GM08714 (cell line): ENCODE measurements around the gene BCL2.

ENCODE experiments used
- H3K4me3 ChIP-seq: fragments of 200-500 bp; sonication (Bioruptor generic); 2 replicates; pipeline ENCODE4 v1.5.1; 2014; ENCODE audit warnings: mild to moderate bottlenecking, low read length, inconsistent platforms
- ZNF274 ChIP-seq: IDR thresholded peaks from 2 replicates; pipeline ENCODE4 v1.6.1; 2012; ENCODE audit warnings: mild to moderate bottlenecking, low read depth, low read length

Gene BCL2

GRCh38 chr18:63253428-63254372, 65.9 kb downstream of the BCL2 start:
- H3K4me3 ChIP-seq: no peak overlapping the region; the same call in 1 of the 2 replicates
- no peak for TF ChIP-seq ZNF274

- TF ChIP-seq ZNF274: no peak
Measured at GRCh38 chr18:63253014-63253413, 66.6 kb downstream of the BCL2 start.

GRCh38 chr18:63249771-63250170, 69.8 kb downstream of the BCL2 start:
- no peak for TF ChIP-seq ZNF274
- H3K4me3 ChIP-seq: no peak overlapping the region

More at GRCh38 chr18:63253014-63253413, 66.6 kb downstream of the BCL2 start:
- no peak overlapping the region for H3K4me3 ChIP-seq

GRCh38 chr18:63247926-63248325, 71.6 kb downstream of the BCL2 start:
- no peak overlapping the region for H3K4me3 ChIP-seq
- TF ChIP-seq ZNF274: no peak

- TF ChIP-seq ZNF274: no peak
- H3K4me3 ChIP-seq: no peak overlapping the region
Measured at GRCh38 chr18:63247506-63247905, 72.1 kb downstream of the BCL2 start.

- H3K4me3 ChIP-seq: no peak overlapping the region
- no peak for TF ChIP-seq ZNF274
Measured at GRCh38 chr18:63245600-63245999, 74.0 kb downstream of the BCL2 start.

- no peak overlapping the region for H3K4me3 ChIP-seq
- no peak for TF ChIP-seq ZNF274
Measured at GRCh38 chr18:63244607-63245006, 75.0 kb downstream of the BCL2 start.

GRCh38 chr18:63241760-63242159, 77.8 kb downstream of the BCL2 start:
- TF ChIP-seq ZNF274: no peak
- H3K4me3 ChIP-seq: no peak overlapping the region

- TF ChIP-seq ZNF274: no peak
Measured at GRCh38 chr18:63241317-63241712, 78.3 kb downstream of the BCL2 start.

GRCh38 chr18:63240531-63241316, 78.8 kb downstream of the BCL2 start:
- no peak for TF ChIP-seq ZNF274
- no peak overlapping the region for H3K4me3 ChIP-seq

More at GRCh38 chr18:63241317-63241712, 78.3 kb downstream of the BCL2 start:
- H3K4me3 ChIP-seq: no peak overlapping the region

GRCh38 chr18:63238693-63239075, 80.9 kb downstream of the BCL2 start:
- no peak for TF ChIP-seq ZNF274
- H3K4me3 ChIP-seq: no peak overlapping the region

GRCh38 chr18:63237881-63238692, 81.5 kb downstream of the BCL2 start:
- TF ChIP-seq ZNF274: no peak
- H3K4me3 ChIP-seq: no peak overlapping the region

- H3K4me3 ChIP-seq: no peak overlapping the region
- no peak for TF ChIP-seq ZNF274
Measured at GRCh38 chr18:63236921-63237846, 82.4 kb downstream of the BCL2 start.
